T-helper 2 cell (primary cell): ENCODE data around the gene SLC16A10.
A peak's percentile ranks its signal among the peaks of the same experiment; 100 is the strongest.
"Not testable (repeated sequence)": the region's sequence is repeated elsewhere in the genome, so short reads cannot be mapped to it uniquely, and the experiment has no call there.

ENCODE experiments used
- DNase-seq, 5 experiments: peaks; one replicate each; pipeline versions ENCODE4 v3.0.0 to v3.0.0-alpha.2; 2012 to 2022

SLC16A10 gene

GRCh38 chr6:111221804-111222203, 134.5 kb downstream of the SLC16A10 start:
- DNase-seq, result no peak

- DNase-seq, result no peak
Measured at GRCh38 chr6:111222341-111222740, 135.0 kb downstream of the SLC16A10 start.

GRCh38 chr6:111228094-111228493, 140.8 kb downstream of the SLC16A10 start:
- DNase-seq, result no peak

GRCh38 chr6:111230351-111231089, 143.2 kb downstream of the SLC16A10 start:
- DNase-seq, result no peak

GRCh38 chr6:111231090-111231459, 143.8 kb downstream of the SLC16A10 start:
- DNase-seq, result no peak

- DNase-seq, result no peak
Measured at GRCh38 chr6:111237852-111238251, 150.5 kb downstream of the SLC16A10 start.

- no peak for DNase-seq
Measured at GRCh38 chr6:111238464-111239119, 151.3 kb downstream of the SLC16A10 start.

- DNase-seq, result no peak
Measured at GRCh38 chr6:111239461-111239860, 152.2 kb downstream of the SLC16A10 start.

- no peak for DNase-seq
Measured at GRCh38 chr6:111242452-111242851, 155.1 kb downstream of the SLC16A10 start.

- no peak for DNase-seq
Measured at GRCh38 chr6:111243095-111243494, 155.8 kb downstream of the SLC16A10 start.

GRCh38 chr6:111248789-111249188, 161.5 kb downstream of the SLC16A10 start:
- DNase-seq, result no peak

- no peak for DNase-seq
Measured at GRCh38 chr6:111250791-111251354, 163.6 kb downstream of the SLC16A10 start.

GRCh38 chr6:111252726-111253125, 165.4 kb downstream of the SLC16A10 start:
- DNase-seq, result no peak

- no peak for DNase-seq
Measured at GRCh38 chr6:111254004-111254778, 166.9 kb downstream of the SLC16A10 start.

GRCh38 chr6:111254779-111255166, 167.5 kb downstream of the SLC16A10 start:
- no peak for DNase-seq

- not testable (repeated sequence) for DNase-seq
Measured at GRCh38 chr6:111255838-111256237, 168.5 kb downstream of the SLC16A10 start.

- no peak for DNase-seq
Measured at GRCh38 chr6:111256646-111257045, 169.3 kb downstream of the SLC16A10 start.

GRCh38 chr6:111258010-111258409, 170.7 kb downstream of the SLC16A10 start:
- DNase-seq, result no peak

- no peak for DNase-seq
Measured at GRCh38 chr6:111258615-111259088, 171.3 kb downstream of the SLC16A10 start.

- peak; percentile 97 to 99 (median 99) for DNase-seq
Measured at GRCh38 chr6:111259089-111259831, 172.0 kb downstream of the SLC16A10 start.

GRCh38 chr6:111260570-111261298, 173.4 kb downstream of the SLC16A10 start:
- DNase-seq, result no peak

- DNase-seq, result no peak
Measured at GRCh38 chr6:111263837-111264236, 176.5 kb downstream of the SLC16A10 start.
